CD4-positive, alpha-beta T cell treated with Interleukin-2 at 100 ng/mL for 4 hours (primary cell): ENCODE data around the gene PPP2CA.
"Not testable (repeated sequence)": the region's sequence is repeated elsewhere in the genome, so short reads cannot be mapped to it uniquely, and the experiment has no call there.

ENCODE experiments used
- DNase-seq: peaks from one replicate; pipeline ENCODE4 v3.0.0-alpha.2; 2020; ENCODE audit warnings: low spot score

The PPP2CA gene

DNA sequence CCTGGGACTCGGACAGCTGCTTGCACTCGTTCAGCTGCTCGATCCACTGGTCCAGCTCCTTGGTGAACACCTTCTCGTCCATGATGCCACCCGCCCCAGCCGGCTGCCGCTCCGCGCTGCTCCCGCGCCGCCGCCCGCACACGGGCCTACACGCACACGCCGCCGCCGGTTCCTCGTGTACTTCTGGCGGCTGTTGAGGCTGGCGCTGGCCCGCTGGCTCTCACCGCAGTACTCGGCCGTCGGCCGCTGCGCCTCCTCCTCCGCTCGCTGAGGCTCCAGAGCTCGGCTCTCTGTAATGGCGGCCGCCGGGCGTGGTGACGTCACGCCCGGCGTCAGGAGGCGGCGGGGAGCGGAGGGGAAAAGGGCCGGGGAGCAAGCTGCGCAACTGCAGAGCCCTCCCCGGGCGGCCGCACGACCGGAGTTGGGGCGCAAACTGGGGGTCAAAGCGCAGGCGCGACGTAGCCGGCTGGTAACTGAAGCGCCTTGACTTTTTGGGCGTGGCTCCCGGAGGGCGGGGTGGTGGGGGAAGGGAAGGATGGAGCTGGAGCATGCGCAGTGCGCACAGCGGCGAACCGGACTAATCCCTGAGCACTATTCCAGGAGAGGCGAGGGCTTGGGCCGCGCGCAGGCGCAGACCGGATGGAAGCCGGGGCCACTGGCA is at the start of gene PPP2CA:
Gene PPP2CA (minus strand): TSS at position 294 of the 661 bp plus-strand sequence. CDS start 212 bp downstream, at position 82.
- DNase-seq = peak; percentile 99

DNA sequence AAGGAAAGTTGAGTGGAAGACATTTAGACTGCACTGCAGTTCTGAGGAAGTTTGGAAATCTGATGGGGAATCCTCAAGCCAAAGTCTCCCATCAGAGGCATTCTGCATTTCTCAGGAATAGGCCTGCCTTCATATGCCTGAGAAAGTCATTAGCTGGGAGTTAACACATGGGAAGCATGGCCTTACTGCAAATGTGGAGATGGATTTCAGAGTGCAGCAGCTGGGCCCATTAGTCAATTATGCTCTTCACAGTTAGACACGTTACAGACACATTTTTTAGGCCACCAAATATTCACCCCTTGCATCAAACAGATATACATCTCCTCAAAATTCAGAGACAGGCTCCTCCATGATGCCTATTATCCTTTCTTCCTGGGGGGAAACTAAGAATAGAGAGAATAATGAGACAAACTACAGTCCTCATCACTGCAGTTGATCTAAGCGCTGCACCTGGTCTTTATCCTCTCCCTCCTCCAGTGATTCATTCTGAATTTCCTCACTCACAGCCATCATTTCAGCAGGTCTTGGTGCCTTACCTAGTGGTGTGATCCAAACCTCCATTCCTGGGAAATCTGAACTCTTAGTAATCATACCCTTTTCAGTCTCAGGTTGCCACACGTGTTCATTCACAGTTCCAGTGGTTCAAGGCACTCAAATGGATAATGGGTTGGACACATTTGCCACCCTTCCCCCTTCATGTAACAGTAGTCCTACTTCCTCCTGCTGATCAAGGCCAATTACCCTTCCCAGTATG is 47.9 kb upstream of the PPP2CA start:
- no peak for DNase-seq

DNA sequence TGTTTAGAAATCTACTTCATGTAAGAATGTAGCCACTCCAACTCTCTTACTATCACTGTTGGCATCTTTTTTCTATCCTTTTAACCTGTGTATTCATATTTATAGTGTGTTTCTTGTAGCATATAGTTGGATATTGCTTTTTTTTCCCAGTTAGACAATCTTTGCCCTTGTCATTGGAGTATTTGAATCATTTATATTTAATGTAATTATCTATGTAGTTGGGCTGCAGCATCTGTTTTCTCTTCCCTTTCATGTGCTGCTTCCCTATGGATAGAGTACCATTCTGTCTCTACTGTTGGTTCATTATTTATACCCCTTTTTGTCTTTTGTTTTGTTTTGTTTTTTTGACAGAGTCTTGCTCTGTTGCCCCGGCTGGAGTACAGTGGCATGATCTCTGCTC is 45.2 kb upstream of the PPP2CA start:
- no peak for DNase-seq

DNA sequence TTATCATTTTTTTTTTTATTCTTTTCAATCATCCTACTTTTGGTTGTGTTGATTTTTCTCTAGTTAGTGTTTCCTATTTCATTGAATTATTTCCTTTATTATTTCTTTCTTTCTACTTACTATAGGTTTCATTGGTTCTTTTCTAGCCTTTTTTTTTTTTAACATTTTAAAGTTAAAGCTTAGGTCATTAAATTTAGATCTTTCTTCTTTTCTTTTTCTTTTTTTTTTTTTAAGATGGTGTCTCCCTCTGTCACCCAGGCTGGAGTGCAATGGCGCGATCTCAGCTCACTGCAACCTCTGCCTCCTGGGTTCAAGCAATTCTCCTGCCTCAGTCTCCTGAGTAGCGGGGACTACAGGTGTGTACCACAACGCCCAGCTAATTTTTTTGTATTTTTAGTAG is 43.0 kb upstream of the PPP2CA start:
- DNase-seq = no peak

DNA sequence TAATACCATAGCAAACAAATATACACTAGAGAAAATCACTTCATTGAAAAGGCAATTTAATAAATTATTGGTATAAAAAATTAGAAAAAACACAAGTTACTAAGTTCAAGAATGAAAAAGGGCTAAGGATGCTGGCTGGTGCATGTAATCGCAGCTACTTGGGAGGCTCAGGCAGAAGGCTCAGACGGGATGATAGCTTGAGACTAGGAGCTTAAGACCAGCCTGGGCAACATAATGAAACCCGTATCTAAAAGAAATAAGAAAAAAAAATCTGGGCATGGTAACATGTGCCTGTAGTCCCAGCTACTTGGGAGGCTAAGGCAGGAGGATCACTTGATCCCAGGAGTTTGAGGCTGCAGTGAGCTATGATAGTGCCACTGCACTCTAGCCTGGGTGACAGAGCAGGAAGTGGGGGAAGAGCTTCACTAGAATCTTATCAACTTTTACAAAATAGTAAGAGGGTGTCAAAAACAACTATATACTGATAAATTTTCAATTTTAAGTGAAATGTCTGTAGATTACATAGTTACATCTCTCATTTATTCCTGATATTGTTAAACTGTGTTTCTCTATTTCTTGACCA is 42.2 kb upstream of the PPP2CA start:
- no peak for DNase-seq

DNA sequence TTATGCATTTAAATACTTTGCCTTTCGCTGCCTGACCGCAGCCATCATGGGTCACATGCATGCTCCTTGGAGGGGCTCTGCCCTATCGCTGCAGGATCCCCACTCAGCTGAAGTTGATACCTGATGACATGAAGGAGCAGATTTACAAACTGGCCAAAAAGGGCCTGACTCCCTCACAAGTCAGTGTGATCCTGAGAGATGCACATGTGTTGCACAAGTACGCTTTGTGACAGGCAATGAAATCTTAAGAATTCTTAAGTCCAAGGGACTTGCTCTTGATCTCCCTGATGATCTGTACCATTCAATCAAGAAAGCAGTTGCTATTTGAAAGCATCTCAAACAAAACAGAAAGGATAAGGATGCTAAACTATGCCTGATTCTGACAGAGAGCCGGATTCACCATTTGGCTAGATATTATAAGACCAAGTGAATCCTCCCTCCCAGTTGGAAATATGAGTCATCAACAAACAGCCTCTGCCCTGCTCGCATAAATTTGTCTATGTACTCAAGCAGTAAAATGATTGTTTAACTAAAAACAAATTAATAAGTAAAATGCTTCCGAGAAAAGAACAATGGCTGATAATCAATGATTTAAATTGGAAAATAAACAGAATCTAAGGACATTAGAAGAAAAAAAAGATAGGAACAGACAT is 41.6 kb upstream of the PPP2CA start:
- no peak for DNase-seq

DNA sequence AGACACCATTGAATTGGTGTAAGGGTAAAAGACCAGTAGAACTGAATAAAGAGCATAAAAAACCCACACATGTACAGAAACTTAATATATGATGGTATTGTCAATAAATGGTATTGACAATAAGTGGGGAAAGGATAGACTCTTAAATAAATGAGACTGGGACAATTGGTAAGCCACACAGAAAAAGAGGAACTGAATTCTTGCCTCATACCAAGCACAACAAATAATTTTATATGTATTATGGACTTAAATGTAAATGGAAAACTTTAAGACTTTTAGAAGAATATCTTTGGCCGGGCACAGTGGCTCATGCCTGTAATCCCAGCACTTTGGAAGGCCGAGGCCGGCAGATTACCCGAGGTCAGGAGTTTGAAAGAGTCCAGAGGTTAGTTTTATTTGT is 37.9 kb upstream of the PPP2CA start:
- no peak for DNase-seq

DNA sequence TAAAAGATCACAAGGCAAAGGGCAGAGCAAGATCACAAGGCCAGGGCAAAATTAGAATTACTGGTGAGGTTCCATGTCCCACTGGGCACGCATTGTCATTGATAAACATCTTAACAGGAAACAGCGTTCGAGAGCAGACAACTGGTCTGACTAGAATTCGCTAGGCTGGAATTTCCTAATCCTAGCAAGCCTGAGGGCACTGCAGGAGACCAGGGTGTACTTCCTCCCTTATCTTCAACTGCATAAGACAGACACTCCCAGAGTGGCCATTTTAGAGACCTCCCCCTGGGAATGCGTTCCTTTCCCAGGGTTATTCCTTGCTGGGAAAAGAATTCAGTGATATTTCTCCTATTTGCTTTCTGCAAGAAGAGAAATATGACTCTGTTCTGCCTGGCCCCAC is 36.8 kb upstream of the PPP2CA start:
- not testable (repeated sequence) for DNase-seq

DNA sequence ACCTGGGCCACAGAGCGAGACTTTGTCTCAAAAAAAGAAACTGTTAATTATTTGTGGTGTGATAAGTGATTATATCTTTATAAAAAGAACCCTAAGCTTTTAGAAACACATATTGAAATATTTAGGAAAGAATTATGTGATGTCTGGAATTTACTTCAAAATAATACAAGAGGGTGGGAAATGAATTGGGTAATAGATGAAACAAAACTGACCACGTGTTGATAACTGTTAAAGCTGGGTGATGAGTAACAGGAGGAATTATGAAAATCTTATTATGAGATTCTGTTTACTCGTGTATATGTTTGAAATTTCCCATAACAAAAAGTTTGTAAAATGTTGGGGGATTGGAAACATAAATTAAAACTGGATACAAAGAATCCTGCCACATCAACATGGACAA is 33.0 kb upstream of the PPP2CA start:
- DNase-seq = no peak

DNA sequence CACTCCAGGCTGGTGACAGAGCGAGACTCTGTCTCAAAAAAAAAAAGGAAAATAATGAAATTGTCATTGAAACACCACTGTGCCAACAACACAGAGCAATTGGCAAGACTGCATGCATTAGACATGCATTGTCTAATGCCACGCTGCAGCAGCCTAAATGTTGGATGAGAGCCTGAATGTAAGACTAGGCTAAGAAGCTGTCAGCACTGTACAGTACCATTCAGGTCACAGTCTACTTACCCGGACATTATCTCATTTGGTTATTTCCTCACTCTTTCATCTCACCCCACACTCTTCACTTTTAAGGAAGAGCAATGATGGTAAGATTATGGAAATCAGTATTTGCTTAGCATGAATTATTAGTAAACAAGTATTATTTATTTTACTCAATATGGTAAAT is 31.3 kb upstream of the PPP2CA start:
- no peak for DNase-seq

DNA sequence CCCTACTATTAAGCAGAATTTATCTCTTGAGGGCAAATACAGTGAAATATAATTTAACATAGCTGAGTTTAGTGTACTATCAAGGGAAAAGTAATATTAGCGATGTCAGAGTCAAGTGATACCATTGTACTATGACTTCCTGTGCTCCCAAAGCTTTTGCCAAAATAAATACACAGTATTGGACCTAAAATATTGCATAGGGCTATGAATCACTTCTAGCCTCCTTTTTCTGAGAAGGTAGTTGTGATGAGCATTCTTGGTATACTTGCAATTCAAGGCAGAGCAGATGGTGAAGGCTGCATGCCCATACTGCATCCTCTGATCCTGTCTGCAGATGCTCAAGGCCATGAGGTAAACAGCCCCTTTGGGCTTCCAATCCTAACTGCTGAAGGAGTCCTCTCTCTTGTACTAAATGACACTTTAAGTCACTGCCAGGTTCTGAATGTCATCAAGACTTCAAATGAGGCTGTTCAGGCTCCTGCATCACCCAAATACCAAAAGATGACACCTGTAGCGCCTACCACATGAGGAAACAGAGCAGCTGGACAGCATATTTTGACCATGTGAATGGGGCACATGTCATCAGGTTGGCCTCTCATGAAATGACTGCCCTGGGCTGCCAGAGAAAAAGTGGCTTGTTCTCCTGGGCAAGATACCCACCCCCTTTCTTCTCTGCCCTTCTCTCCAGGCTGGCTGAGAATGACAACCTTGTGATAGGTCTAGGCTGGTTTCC is 29.7 kb upstream of the PPP2CA start:
- DNase-seq = no peak

DNA sequence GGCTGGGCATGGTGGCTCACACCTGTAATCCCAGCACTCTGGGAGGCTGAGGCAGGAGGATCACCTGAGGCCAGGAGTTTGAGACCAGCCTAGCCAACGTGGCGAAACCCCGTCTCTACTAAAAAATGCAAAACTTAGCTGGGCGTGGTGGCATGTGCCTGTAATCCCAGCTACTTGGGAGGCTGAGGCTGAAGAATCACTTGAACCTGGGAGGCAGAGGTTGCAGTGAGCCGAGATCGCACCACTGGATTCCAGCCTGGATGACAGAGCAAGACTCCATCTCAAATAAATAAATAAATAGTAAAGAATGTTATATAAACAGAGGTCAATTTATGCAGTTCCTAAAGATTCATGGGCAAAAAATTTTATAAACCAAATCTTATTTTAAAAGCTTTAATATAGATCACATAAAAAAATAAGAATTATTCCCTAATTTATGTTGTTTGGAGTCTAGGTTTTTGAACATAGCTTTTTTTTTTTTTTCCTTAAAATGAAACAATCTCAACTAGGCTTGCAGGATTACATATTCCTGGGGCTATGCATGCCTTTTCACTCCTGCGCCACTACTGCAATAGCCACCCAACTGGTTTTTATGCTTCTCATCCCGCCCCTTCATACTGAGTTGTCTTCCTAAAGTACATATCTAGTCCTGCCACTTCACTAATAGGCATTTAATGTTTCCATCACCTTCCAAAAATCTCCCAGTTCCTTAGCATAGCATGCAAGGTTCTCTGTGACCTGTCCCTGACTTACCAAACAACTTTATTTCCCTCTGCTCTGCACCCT is 27.7 kb upstream of the PPP2CA start:
- not testable (repeated sequence) for DNase-seq

DNA sequence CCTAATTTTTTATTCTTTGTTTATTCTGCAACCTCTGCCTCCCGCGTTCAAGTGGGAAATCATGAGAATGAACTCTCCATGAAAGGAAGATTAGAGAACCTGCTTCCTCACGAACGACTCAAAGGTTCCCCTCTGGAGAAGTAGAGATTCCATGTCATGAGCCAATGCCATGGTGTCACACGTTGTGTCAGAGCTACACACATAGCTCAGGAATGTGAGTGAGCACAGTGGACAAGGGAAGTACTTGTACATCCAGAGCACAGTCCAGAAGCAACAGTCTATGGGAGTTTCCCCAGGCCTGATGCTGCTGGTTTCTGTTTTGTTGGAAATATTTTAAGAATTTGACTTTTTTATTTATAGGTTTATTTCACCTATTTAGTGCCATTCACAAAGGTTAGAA is 26.8 kb upstream of the PPP2CA start:
- DNase-seq = no peak

DNA sequence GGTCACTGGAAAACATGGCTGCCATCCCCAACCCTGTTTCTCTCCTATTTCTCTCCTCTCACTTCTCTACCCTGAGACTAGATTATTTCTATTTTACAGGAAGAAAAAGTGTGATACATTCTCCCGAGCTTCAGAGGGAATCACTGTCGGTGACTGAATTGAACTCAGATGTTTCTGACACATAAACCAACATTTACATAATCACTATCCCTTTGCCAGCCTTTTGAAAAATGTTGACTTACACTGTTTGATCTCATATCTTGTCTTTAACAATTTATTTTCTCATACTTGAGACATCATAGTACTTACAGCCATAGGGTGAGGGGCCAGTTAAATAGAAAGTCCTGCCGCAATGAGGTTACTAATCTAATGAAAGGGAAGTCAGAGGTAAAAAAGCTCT is 25.1 kb upstream of the PPP2CA start:
- DNase-seq = no peak

DNA sequence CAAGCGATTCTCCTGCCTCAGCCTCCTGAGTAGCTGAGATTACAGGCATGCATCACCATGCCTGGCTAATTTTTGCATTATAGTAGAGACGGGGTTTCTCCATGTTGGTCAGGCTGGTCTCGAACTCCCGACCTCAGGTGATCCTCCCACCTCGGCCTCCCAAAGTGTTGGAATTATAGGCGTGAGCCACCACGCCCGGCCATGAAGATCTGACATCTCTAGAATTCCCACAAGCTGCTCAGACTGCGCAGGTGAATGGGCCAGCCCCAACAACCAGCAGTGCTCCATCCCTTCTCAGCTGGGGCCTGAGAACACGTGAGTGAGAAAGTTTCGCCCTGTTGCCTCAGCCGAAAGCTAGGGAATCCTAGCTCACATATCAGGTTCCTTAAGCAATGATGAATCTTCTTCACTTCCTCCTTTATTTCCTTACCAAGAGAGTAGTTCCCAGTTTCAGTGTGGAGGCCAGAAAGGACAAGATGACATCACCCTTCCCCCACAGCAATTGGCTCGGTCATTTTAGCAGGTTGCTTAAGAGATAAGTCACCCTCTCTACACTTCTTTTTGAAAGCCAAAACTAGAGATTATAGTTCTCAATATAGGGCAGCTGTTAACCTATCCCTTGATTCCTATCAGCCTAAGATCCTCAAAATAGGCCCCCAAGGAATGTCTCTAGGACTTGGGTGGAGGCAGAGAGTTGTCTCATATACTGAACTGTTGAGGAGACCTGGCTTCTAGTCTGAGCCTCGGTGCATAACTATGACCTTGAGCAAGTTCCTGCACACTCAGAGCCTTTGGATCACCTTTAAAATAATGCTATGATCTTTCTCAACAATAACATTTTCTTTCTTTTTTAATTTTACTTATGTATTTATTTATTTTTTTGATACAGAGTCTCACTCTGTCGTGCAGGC is 23.9 kb upstream of the PPP2CA start:
- DNase-seq = peak; percentile 6

DNA sequence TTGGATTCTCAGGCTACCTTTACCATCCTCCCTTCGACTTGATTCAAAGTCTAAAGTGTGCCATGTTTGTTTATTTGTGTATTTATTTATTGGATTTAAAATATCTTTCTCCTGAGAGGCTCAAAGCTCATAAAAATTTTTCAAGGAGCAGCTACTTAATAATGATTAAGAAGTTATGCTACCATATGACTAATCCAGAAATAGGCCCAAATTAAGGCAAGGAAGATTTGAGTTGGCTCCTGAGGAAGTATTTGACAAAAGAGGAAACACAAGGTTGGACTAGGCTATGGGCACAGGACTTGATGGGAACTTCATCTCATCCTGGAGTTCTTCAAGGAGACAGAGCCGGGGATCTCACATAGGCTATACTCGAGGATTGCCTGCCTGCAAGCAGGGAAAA is 22.4 kb upstream of the PPP2CA start:
- no peak for DNase-seq

DNA sequence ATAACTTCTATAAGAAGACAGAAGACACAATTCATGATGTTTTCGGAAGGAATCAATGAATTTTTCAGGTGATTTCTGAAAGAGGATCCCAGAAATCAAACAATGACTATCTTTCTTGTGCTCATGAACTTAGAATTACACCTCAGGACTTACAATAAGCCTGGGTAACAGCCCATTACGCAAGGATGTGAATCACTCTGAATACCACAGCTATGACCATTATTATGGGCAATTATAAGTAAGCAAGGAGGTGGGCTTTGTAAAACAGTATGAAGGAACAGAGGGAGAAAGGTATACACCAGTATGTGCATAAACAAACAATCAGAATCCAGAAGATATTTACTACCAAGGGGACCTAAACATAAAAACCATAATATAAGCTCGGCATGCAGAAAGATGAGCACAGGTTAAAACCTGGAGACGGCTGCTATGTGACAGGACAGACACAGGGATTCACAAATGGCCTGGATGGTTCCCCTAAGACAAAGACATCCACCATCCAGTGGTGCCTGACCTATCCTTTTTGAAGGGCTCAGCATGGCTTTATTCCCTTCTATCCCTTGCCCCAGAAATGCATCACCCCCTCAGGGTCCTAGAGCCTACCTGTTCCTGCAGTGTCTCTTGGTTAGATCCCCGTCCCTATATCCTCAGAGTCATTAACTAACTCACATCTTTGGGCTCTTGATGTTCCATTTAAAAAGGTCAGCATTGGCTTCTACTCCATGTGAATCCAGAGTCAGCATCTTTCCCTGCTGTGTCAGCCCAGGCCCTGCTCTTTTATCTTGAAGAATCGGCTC is 21.8 kb upstream of the PPP2CA start:
- no peak for DNase-seq

DNA sequence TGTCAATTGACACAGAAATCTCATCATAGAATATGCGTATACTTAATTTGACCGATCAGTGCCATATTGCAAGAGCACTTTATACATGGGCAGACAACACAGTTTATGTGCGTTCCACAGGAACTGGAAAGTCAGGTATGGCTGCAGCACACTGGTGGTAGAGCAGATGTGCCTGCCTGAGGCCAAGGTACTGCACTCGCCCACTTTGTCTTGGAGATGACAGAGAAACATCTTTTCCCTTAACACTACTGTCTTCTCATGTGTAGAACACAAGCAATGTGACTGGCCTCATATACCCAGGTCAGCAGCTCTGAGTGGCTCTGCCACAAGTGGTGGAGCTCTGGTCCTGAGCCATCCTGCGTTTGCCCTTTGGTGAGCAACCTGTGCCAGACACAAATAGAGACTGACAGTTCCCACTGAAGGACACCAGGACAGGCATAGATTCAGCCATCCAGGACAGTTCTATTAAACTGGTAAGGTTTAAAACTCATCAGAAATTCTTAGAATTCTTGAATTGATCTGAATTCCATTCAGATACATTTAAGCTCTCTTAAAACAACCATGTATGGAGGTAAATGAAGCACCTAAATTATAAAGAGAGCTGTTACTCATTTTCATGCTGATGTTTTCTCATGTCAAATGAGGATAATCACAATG is 21.0 kb upstream of the PPP2CA start:
- DNase-seq = no peak

DNA sequence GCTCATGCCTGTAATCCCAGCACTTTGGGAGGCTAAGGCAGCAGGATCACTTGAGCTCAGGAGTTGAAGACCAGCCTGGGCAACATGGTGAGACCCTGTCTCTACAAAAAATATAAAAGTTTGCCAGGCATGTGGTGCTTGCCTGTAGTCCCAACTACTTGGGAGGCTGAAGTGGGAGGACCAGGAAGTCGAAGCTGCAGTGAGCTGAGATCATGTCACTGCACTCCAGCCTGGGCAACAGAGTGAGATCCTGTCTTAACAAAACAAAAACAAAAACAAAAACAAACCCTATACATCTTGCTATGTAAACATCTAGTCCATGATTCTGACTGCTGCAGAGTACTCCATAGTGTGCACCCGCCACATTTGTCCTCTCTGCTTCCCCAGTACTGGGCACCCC is 19.8 kb upstream of the PPP2CA start:
- no peak for DNase-seq
